Measurements from ENCODE around the gene GLP2R.

The GLP2R gene

DNA sequence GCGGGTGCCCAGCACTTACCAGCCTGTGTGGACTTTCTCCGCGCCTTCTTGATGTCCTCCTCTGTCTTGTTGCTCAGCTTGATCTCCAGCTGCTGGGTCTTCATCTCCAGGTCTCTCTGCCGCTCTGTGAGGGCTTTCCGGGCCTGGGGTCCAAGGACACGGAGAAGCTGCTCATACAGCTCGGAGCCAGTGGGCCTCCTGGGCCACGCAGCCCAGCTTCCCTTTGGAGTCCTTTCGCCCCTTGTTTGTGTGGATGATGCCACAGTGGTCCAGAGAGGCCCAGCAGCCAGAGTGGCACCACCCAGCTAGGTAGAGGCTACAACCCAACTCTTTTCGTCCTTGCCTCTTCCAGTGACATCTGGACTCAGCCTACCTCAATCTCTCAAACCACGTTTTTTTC lies 99.7 kb downstream of the GLP2R start:
- DNase-seq (ENCODE audit: low read depth), result no peak

DNA sequence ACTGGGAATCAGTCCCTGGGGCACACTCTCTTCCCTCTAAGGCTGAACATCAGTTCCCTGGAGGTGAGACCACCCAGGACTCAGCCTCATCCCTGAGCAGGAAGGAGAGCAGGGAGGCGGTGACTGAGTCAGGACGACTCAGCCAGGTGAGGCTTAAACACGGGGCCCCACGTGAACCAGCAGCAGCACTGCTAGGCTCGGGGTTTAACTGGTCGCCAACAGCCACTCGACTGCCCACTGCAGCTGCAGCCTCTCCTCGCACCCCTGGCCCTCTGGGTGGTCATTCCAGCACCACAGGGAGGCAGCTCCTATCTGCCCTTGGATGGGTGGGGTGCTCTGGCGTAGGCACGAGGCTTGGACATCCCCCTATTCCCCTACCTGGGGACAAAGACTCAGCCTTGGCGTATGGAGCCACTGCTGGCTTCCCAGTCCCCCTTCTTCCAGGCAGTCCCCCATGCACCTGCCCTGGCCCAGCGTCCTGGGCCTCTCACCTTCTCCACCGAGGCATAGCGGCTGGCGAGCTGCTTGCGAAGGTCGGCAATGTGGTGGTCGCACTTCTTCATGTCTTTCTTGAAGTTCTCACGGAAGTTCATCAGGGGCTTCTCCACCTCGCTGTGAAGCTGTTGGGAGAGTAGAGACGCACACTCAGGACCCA lies 100.6 kb downstream of the GLP2R start:
- no peak for DNase-seq (ENCODE audit: low read depth)

DNA sequence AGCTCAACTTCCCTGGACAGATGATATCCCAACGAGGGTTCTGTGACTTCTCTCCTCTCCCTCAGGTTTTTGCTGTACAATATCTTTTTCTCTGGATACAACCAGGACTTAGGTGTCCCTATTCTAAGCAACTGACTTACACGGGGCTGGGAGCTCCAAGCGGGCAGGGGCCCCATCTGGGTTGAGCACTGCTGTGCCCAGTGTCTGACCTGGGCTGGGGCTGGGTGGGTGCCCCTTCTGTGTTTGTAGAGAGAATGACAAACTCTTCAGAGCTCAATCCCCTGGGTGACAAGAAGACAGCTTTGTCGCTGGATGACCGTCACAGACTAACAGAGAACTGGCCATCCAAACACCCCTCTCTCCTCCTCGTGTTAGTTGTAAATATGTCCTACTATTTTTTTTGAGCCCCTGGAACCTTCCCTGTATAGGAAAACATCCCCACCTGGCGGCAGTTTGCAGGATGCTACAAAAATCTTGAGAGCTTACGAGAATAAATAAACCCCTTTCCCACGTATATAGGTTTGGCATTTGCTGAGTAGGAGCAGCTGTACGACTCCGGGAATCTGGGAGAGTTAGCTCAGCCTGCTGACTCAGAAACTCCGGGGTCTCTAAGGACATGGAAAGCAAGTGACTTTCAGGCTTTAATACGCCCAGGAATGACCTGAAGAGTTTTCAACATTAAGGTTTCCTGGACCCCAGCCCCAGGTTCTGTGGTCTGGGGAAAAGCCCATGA lies 103.0 kb downstream of the GLP2R start:
- DNase-seq (ENCODE audit: low read depth), result no peak

DNA sequence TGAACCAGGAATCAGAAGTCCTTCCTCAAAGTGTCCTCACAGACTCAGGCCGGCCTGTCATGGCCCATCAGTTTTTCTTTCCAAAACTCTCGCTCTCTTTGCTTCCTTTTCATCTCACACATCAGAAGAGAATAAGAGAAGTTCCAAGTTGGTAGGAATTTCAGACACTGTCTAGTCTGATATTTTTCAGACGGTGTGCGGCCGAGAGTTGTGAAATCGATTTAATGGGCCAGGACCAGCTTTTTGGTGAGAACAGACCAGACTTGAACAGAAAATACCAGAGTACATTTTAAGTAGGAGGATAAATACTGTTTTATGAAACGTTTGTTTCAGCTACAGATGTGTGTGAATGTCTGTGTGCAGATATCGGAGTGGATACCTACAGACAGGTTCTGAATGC lies 104.1 kb downstream of the GLP2R start:
- DNase-seq (ENCODE audit: low read depth), result no peak

DNA sequence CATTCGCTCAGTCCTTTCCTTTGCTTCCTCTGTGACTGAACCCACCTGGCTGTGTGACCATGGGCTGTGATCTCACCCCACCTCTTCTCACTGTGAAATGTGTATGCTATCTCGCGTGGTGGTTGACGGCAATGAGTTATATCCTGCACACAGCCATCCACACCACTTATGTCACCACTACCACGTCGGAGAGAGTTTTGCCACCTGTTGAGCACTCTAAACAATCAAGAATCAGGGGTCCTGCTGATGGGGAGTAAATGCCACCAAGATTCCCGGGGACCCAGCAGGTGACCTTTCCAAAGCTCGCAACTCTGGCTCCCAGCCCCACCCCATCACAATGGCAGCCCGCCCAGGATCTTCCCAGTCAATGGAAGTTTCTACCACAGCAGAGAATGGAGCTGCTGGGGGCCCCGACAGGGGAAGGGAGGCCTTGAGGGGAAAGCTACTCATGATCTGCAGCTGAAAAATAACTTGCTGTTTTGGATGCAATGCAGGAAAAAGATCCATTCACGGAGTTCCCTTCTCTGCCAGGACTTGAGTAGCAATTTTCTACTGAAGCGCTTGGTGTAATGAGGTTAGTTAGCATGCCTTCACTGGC lies 105.5 kb downstream of the GLP2R start:
- no peak for DNase-seq (ENCODE audit: low read depth)

DNA sequence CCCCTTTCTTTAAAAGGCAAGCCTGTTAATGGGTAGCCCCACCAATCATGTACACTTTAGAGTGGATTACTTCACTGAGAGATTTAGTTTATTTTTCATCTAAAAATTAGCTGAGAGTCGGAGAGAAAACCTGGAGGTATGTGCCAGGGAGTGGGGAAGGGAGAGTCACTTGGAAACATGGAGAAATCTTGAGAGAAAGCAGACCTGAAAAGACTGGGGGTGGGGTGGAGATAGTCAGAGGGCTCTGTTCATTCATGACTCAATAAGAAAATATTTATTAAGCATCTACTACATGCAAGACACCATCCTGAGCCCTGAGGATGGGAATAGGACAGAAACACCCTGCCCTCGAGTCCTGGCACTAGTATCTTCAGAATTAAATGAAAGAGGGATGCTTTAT lies 106.8 kb downstream of the GLP2R start:
- DNase-seq (ENCODE audit: low read depth), result no peak

DNA sequence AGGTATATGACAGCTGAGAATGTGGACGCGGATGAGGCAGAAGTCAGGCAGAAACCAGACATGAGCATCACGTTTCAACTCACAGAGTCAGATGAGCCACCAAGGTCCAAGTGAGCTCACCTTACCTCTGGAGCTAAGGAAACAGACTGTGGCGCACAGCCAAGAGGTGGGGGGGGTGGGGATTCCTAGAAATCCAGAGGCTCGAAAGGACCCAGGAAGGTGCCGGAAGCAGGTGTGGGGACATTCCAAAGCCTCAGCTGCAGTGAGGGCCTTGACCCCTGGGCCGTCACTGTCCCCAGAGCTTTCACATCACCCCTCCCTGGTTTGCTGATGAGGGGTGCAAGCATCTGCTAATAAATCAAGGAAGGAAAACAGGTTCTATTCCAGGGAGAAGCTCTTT lies 108.6 kb downstream of the GLP2R start:
- no peak for DNase-seq (ENCODE audit: low read depth)

DNA sequence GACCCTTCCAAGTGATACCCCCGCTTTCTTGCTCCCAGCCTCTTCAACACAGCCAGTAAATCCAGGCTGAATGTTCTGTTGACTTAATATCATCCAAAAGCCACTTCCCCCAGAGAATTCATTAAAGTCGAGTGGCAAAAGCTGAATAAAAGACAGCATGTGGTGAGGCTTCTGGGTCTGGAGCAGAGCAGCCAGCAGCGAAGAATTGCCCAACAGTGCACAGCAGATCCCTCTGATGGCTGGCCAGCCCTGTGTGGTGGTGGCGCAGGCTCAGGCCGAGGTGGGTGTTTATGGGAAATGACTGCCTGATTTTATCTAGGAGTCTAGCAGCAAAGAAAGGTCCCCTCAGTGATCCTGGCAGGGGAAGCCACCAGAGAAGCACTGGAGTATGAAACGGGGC lies 109.7 kb downstream of the GLP2R start:
- DNase-seq (ENCODE audit: low read depth), result no peak

DNA sequence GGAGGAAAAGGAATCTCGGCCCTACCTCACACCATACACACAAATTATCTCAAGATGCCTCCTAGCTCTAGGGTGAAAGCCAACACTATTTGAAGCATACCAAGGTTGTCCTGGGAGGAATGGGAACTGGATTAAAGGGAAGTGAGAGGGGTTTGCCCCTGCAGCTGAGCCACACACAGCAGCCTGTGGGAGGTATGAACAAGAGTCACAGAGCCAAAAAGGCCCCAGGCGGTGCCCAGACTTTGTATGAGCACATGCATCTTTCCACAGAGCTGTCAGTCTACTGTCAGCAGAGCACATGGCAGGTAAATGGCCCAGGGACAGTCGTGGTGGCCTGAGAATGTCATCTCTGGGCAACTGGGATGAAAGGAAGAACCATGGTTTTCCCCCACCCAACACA lies 110.4 kb downstream of the GLP2R start:
- no peak for DNase-seq (ENCODE audit: low read depth)

DNA sequence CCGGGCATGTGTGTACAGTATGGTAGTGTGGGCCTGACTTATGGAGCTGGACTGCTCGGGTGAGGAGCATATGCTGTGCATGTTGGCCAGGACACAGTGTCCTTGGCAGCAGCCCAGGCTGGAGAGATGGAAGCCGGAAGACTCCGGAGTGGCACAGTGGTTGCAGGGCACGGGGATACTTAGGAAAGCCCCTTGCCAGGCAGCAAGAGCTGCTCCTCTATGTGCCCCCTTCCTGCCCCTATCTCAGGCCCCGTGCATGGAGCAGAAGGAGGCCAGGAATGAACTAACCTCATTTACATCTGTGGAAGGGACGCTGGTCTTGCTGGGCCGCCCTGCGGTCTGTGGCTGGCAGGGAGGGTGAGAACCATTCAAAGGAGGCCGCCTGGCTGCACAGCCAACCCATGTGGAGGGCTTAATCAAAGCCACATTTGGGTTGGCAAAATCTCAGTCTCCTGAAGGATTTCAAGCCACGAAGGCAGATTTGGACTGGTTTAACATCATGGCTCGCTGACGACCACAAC lies 111.6 kb downstream of the GLP2R start:
- DNase-seq (ENCODE audit: low read depth), result peak; percentile 37

DNA sequence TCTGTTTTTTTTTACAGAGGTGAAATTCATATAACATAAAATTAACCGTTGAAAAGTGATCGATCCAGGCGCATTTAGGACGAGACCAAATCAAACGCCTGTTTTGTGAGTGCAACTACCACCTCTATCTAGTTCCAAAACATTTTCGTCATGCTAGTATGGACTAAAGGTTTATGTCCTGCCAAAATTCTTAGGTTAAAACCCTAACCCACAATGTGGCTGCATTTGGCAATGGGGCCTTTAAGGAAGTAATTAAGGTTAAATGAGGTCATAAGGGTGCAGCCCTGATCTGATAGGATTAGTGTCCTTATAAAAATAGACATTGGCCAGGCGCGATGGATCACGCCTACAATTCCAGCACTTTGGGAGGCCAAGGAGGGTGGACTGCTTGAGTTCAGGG lies 112.2 kb downstream of the GLP2R start:
- no peak for DNase-seq (ENCODE audit: low read depth)

DNA sequence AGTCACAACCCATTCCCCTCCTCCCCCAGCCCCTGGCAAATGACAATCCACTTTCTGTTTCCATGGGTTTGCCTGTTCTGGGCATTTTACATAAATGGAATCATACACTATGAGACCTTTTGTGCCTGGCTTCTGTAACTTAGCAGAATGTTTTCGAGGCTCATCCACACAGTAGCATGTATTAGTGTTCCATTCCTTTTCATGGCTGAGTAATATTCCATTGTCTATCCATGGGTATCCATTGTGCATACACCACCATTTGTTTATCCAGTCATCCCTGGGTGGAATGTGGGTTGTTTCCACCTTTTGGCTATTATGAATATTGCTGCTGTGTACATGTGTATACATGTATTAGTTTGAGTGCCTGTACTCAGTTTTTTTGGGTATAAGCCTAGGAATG lies 113.0 kb downstream of the GLP2R start:
- DNase-seq (ENCODE audit: low read depth), result no peak

DNA sequence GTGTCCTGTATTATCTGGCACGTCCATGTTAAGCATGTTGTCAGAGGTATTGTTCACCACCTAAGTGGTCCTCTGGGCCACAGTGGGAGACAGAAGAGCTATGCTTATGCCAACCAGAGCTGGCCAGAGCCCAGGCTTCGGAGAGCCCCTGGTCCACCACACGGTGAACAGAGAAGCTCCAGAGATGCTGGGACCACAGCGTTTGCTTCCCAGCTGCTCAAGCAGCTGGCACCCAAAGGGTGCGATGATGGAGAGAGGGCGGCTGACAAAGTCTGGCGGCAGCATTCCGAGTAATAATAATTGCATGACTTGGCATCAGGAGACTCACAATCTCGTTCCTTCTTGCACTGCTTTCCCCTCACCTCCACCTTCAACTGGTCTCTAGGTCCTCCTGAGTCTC lies 115.1 kb downstream of the GLP2R start:
- no peak for DNase-seq (ENCODE audit: low read depth)

DNA sequence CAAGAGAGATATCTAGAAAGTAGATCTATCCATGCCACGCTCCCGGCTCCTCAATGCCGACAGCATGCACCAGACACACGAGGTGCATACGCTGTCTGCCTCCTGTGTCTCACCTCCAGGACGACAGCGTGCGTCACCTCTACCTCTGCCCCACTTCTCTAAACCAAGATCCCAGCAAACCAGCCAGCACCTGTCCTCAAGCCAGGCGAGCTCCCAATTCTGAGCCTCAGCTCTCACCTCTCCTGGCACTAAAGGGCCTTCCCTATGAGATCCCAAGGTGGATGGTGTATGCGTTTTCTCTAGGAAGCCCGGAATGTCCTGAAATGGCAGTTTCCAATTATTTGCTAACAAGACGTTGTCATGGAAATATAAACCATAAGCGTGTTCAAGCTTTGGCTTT lies 115.6 kb downstream of the GLP2R start:
- DNase-seq (ENCODE audit: low read depth), result no peak

All from GM04503 (cell line).